SK-N-MC (cell line): Measurements from ENCODE around the gene GATAD2A.

Experiments used
- DNase-seq: peaks from one replicate; pipeline ENCODE4 v3.0.0-alpha.2; 2011; ENCODE audit warnings: low read depth, low spot score
- H3K27ac ChIP-seq: fragments of 200-600 bp; sonication (generic); 2 replicates; pipeline ENCODE4 v1.5.1; 2016; ENCODE audit warnings: mixed run types
- H3K36me3 ChIP-seq: fragments of 200-600 bp; sonication (generic); 2 replicates; pipeline ENCODE4 v1.6.1; 2017; ENCODE audit warnings: antibody characterized with exemption, low read length, mixed read lengths; ENCODE audit not compliant: insufficient read depth
- H3K4me3 ChIP-seq: fragments of 200-600 bp; sonication (generic); 2 replicates; pipeline ENCODE4 v1.5.1; 2016
- H3K9ac ChIP-seq: fragments of 200-600 bp; sonication (generic); 2 replicates; pipeline ENCODE4 v1.8.0; 2017; ENCODE audit warnings: mixed run types, mixed read lengths; ENCODE audit not compliant: insufficient read length
- H3K9me3 ChIP-seq: fragments of 200-600 bp; sonication (generic); 2 replicates; pipeline ENCODE4 v1.6.1; 2017; ENCODE audit warnings: low read depth, mild to moderate bottlenecking, antibody characterized with exemption, low read length, moderate library complexity, mixed read lengths
- EZH2 ChIP-seq: fragments of 200-600 bp; sonication (generic); IDR thresholded peaks from one replicate; pipeline ENCODE4 v1.6.1; 2017; ENCODE audit warnings: antibody characterized with exemption
- FOXP2 ChIP-seq: optimal IDR thresholded peaks from 2 replicates; pipeline ENCODE3; 2011; ENCODE audit warnings: mild to moderate bottlenecking, moderate library complexity; ENCODE audit not compliant: insufficient read depth; ENCODE audit errors: extremely low read length, control extremely low read depth
- POLR2AphosphoS5 ChIP-seq: IDR thresholded peaks from 2 replicates; pipeline ENCODE4 v1.6.1; 2012; ENCODE audit warnings: mild to moderate bottlenecking, low read depth, low read length, borderline replicate concordance

GATAD2A gene, protein sequence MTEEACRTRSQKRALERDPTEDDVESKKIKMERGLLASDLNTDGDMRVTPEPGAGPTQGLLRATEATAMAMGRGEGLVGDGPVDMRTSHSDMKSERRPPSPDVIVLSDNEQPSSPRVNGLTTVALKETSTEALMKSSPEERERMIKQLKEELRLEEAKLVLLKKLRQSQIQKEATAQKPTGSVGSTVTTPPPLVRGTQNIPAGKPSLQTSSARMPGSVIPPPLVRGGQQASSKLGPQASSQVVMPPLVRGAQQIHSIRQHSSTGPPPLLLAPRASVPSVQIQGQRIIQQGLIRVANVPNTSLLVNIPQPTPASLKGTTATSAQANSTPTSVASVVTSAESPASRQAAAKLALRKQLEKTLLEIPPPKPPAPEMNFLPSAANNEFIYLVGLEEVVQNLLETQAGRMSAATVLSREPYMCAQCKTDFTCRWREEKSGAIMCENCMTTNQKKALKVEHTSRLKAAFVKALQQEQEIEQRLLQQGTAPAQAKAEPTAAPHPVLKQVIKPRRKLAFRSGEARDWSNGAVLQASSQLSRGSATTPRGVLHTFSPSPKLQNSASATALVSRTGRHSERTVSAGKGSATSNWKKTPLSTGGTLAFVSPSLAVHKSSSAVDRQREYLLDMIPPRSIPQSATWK

DNA sequence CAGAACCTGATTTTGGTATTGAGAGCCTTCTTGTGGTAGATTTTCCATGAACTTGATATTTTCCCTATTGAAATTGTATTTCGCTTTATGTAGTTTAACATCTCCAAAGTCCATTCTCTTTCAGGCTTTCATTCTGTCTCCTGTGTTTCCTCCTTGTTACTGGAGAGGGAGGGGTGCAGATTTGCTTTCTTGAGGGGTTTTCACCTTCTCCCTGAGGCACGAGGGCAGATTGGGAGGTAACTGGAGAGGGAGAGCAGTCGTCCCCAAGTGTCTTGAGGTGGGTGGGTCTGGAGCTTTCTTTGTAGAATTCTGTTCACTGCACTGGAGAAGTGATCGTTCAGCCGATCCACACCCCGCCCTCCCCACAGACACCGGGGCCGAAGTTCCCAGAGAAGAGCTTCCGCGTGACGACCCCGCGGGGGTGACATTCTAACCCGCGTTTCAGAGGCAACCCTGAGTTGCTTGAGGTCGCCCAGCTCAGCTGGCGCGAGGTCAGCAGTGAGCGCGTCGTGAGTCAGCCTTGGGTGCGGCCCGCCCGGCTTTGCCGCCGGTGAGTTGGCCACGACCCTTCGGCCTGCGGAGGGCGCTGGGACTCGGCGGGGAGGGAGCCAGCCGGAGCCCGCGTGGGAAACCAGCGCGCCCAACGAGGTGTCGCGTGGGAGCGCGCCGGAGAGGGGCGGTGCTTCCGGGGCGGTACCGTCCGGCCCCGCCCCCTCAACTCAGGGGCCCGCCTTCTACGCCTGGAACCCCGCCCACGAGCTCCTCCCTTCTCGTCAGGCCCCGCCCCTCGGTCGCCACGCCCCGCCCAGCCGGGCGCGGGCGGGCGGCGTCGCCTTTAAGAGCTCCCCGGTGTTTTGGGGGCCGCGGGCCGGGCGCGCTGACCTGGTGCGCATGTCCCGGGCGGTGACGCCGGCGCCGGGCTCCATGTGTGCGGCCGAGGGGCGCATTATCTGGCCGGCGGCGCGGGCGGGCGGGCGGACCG, at the start of gene GATAD2A:
Gene GATAD2A, plus strand, starts transcription at position 797 of the 982 bp plus-strand sequence. CDS start 59,671 bp downstream, outside the sequence.
- H3K27ac ChIP-seq: peak within 1 kb of the TSS; percentile 83
- TF ChIP-seq FOXP2: no peak
- TF ChIP-seq POLR2AphosphoS5: peak; percentile 53; the same call in 1 of the 2 replicates
- TF ChIP-seq EZH2: no peak

DNA sequence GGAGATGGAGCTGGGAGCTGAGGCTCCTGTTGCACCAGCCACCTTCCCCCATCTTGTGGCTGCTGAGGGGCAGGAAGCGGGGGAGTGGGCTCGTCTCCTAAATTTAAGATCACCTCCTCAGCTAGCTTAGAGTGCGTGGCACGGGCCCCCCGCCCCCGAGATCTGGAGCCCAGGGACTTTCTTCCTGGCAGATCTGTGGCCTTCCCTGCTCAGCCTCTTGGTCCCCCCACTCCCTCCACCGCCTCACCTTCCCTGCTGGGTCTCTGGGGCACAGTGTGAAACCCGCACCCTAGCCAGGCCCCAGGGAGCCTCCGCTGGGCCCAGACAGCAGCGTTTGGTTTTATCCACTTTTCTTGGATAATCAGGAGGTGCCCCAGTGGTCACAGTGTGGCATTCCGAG, 49.0 kb upstream of the GATAD2A start:
- H3K36me3 ChIP-seq: peaks cover 33% of the 10 kb centered on the region
- no peak for TF ChIP-seq FOXP2
- TF ChIP-seq EZH2: no peak
- no peak for TF ChIP-seq POLR2AphosphoS5
- H3K27ac ChIP-seq: no peak overlapping the region
- H3K9me3 ChIP-seq: no peaks in the 10 kb centered on the region
- no peak overlapping the region for H3K4me3 ChIP-seq
- no peak for DNase-seq
- no peak overlapping the region for H3K9ac ChIP-seq

More for the DNA sequence above, at the start of gene GATAD2A:
- H3K9ac ChIP-seq: peak within 1 kb of the TSS; percentile 87
- H3K36me3 ChIP-seq: peaks cover 5% of the 10 kb centered on the region; the same call in 1 of the 2 replicates
- peak; percentile 24 for DNase-seq
- H3K9me3 ChIP-seq: no peaks in the 10 kb centered on the region
- peak within 1 kb of the TSS; percentile 96 for H3K4me3 ChIP-seq

DNA sequence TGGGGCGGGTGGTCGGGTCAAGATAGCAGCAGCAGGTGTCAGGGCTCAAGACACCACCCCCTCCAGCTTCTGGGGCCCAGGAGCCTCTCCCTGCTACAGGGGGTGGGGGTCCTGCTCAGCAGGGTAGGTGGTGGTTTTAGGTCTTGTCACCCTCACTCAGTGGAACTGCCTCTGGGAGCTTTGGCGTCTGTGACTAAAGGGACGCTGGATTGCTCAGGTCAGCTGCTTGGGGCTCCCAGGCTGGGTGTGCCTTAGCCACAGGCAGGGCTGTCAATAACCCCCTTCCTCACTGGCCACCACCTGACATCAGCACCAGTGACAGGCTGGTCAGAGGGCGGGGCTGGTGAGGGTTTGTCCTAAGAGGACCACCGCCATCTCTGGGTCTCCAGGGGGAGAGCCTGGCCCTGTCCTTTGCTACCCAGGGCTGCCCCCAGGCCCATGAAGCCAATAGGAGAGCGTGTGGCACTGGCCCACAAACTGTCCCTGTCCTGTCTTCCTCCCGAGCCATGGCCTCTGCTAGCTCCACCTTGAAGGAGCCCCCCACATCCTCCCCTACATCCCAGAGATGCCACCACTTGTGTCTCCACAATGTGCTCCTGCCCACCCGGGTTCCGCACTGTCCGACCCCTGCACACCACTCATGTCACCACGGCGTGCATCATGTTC, 48.4 kb upstream of the GATAD2A start:
- DNase-seq: no peak
- Histone ChIP-seq H3K27ac (no peak overlapping the region), H3K4me3 (no peak overlapping the region), H3K9ac (no peak overlapping the region), H3K9me3 (no peaks in the 10 kb centered on the region), H3K36me3 (peaks cover 33% of the 10 kb centered on the region)
- TF ChIP-seq POLR2AphosphoS5 (no peak), EZH2 (no peak)

DNA sequence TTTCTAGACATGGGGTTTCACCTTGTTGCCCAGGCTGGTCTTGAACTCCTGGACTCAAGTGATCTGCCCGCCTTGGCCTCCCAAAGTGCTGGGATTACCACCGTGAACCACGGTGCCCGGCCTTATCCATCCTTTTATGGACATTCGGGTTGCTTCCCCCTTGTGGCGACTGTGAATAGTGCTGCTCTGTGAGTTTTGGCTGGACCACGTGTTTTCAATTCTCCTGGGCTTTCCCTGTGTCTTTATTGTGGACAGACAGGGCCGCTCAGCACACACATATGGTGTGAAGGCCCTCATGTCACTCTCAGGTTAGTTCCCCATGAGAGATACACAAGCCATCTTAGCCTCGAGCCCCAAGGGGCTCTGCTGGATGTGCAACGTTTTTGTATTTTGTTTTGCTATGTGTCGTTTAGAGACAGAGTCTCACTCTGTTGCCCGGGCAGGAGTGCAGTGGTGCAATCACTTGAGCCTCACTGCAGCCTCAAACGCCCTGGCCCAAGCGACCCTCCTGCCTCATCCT, 44.3 kb upstream of the GATAD2A start:
- H3K27ac ChIP-seq: peak overlapping the region; percentile 5; the same call in 1 of the 2 replicates
- H3K36me3 ChIP-seq: peaks cover 2% of the 10 kb centered on the region; the same call in 1 of the 2 replicates
- DNase-seq: peak; percentile 32
- H3K9me3 ChIP-seq: no peaks in the 10 kb centered on the region
- H3K9ac ChIP-seq: no peak overlapping the region
- TF ChIP-seq EZH2 (no peak), FOXP2 (no peak), POLR2AphosphoS5 (no peak)
- H3K4me3 ChIP-seq: no peak overlapping the region

DNA sequence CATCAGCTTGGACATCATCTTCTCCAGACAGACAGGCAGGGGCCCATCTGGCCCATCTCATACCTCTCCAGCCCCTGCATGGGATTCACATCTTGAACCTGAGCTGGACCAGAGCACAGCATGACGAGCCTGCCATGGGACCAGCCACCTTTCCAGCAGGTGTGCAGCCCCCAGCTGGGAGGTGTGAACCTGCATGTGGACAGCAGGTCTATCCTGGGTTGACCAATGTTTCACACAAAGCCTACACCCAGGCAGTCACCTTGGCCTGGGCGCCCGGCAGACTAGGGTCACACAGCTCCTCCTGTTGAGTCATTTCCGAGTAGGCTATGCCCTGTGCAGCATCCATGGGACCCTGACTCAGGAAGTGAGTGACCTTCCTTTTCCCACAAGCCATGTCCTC, 43.4 kb upstream of the GATAD2A start:
- Histone ChIP-seq H3K36me3 (no peaks in the 10 kb centered on the region; the same call in 1 of the 2 replicates), H3K9ac (no peak overlapping the region), H3K9me3 (no peaks in the 10 kb centered on the region), H3K27ac (no peak overlapping the region), H3K4me3 (no peak overlapping the region)
- no peak for DNase-seq
- TF ChIP-seq POLR2AphosphoS5 (no peak), FOXP2 (no peak), EZH2 (no peak)

DNA sequence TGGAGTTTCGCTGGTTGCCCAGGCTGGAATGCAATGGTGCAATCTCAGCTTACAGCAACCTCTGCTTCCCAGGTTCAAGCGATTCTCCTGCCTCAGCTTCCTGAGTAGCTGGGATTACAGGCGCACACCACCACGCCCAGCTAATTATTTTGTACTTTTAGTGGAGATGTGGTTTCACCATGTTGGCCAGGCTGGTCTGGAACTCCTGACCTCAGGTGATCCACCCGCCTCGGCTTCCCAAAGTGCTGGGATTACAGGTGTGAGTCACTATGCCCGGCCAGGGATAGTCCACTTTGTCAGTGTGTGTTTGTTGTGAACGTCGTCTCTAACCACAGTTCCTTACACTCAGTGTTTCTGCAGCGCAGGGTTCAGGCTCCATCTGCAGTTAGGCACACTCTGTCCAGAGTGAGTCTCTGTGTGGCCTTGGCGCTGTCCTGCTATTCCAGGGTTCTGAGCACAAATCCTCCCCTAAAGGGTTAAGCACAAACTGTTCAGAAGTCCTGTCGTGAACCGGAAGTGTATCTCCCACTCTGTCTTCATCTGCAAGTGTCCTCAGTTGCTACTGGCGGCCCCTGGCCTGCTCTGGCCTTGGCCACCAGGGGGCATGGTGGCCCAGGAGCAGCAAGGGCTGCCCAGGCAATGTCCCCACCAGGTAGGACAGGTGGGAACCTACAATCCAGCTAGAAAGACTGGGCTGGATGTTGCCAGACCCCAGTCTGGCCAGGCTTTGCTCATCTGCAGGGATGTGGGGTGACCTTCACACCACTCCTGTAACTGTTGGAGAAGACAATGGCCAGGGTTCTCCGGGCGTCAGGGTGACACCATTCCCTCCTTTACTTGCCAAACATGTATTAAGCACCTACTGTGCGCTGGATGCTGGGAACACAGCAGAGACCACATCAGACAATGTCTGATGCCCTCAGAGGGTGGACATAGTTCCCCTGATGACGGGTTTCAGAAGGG, 38.8 kb upstream of the GATAD2A start:
- Histone ChIP-seq H3K4me3 (no peak overlapping the region), H3K36me3 (no peaks in the 10 kb centered on the region), H3K9me3 (no peaks in the 10 kb centered on the region), H3K9ac (no peak overlapping the region), H3K27ac (no peak overlapping the region)
- TF ChIP-seq POLR2AphosphoS5: no peak
- no peak for TF ChIP-seq EZH2
- TF ChIP-seq FOXP2: no peak
- DNase-seq: no peak
